ENCODE measurements around the gene EPB41L2.

GRCh38 chr6:131024565-131024964 is 38.5 kb downstream of the EPB41L2 start:
- TF ChIP-seq CTCF (IDR thresholded peaks at IDR 0.05) (no peak), EP300 (IDR thresholded peaks at IDR 0.05) (no peak)
